IMR-90 (cell line): ENCODE results near the gene GNRH2. TPM values are rescaled to one million over a fixed set of nuclear protein-coding genes. Genes with fewer than 3 reads are reported as not detected.

Source experiments
- ATAC-seq: fragments of 200-7000 bp; cut with Tn5 transposase; 2 replicates; pipeline ENCODE4 v1.9.1; 2020; ENCODE audit warnings: low read depth, mild to moderate bottlenecking, moderate library complexity
- BruUV-seq: library from RNA; stranded (reverse); fragments of 400-500 nt; replicated peaks from 2 replicates; lab custom pipeline; 2021; lab: Mats Ljungman, UMichigan
- CTCF ChIA-PET: fragments of 300-600 bp; formaldehyde crosslinking; extraction: SDS; loops from one replicate; lab custom pipeline; 2021; ENCODE audit warnings: antibody characterized with exemption; lab: Yijun Ruan, JAX
- POLR2A ChIA-PET: fragments of 300-600 bp; sonication (Branson Sonifier 250); formaldehyde crosslinking; loops from one replicate; lab custom pipeline; 2022; ENCODE audit warnings: antibody characterized with exemption; ENCODE audit not compliant: unreplicated experiment; lab: Charles Lee
- DNase-seq: peaks from one replicate; pipeline ENCODE4 v3.0.0; 2013
- H2AFZ ChIP-seq: replicated peaks from 2 replicates; pipeline ENCODE3; 2013; ENCODE audit warnings: low read length, mild to moderate bottlenecking; ENCODE audit not compliant: poor library complexity
- H2AK5ac ChIP-seq: 2 replicates; pipeline ENCODE4 v1.6.1; 2013; ENCODE audit warnings: low read depth, low read length, inconsistent platforms
- H2AK9ac ChIP-seq: replicated peaks from 2 replicates; pipeline ENCODE3; 2013; ENCODE audit warnings: mild to moderate bottlenecking, low read depth, low read length, moderate library complexity; ENCODE audit not compliant: poor library complexity
- H2BK120ac ChIP-seq: 2 replicates; pipeline ENCODE4 v1.6.1; 2013; ENCODE audit warnings: low read depth, low read length, inconsistent platforms
- H2BK15ac ChIP-seq: 3 replicates; pipeline ENCODE4 v1.6.1; 2013; ENCODE audit warnings: low read depth, low read length, inconsistent platforms
- H2BK20ac ChIP-seq: 2 replicates; pipeline ENCODE4 v1.6.1; 2013; ENCODE audit warnings: low read depth, mild to moderate bottlenecking, inconsistent platforms, low read length, moderate library complexity
- H2BK5ac ChIP-seq: 2 replicates; pipeline ENCODE4 v1.6.1; 2013; ENCODE audit warnings: mild to moderate bottlenecking, low read depth, low read length, inconsistent platforms; ENCODE audit not compliant: poor library complexity, severe bottlenecking
- H3K14ac ChIP-seq: replicated peaks from 2 replicates; pipeline ENCODE4 v1.6.1; 2013; ENCODE audit warnings: low read depth, low read length, inconsistent platforms
- H3K18ac ChIP-seq: 2 replicates; pipeline ENCODE4 v1.6.1; 2013; ENCODE audit warnings: low read depth, low read length, control low read depth
- H3K23ac ChIP-seq: 2 replicates; pipeline ENCODE4 v1.6.1; 2013; ENCODE audit warnings: low read depth, low read length, inconsistent platforms
- H3K27ac ChIP-seq: 2 replicates; pipeline ENCODE4 v1.5.1; 2013; ENCODE audit warnings: mild to moderate bottlenecking, control low read depth, low read length; ENCODE audit not compliant: insufficient read depth
- H3K27me3 ChIP-seq: 2 replicates; pipeline ENCODE4 v1.6.1; 2013; ENCODE audit warnings: low read length; ENCODE audit not compliant: control insufficient read depth, insufficient read depth
- H3K36me3 ChIP-seq: 2 replicates; pipeline ENCODE4 v1.6.1; 2013; ENCODE audit warnings: low read length, mixed read lengths; ENCODE audit not compliant: control insufficient read depth, insufficient read depth
- H3K4ac ChIP-seq: 2 replicates; pipeline ENCODE4 v1.6.1; 2013; ENCODE audit warnings: low read depth, low read length, inconsistent platforms
- H3K4me1 ChIP-seq: 2 replicates; pipeline ENCODE4 v1.6.1; 2013; ENCODE audit warnings: low read length, mixed read lengths; ENCODE audit not compliant: control insufficient read depth, insufficient read depth
- H3K4me2 ChIP-seq: 2 replicates; pipeline ENCODE4 v1.6.1; 2013; ENCODE audit warnings: low read depth, mild to moderate bottlenecking, control low read depth, low read length, moderate library complexity
- H3K4me3 ChIP-seq: 2 replicates; pipeline ENCODE4 v1.5.1; 2013; ENCODE audit warnings: low read depth, mild to moderate bottlenecking, control low read depth, low read length, moderate library complexity; ENCODE audit not compliant: insufficient read depth
- H3K56ac ChIP-seq: 2 replicates; pipeline ENCODE4 v1.6.1; 2013; ENCODE audit warnings: low read length, inconsistent platforms; ENCODE audit not compliant: insufficient read depth; ENCODE audit errors: extremely low read depth
- H3K79me1 ChIP-seq, 2 experiments: 2 replicates each; pipeline ENCODE4 v1.6.1; 2013; ENCODE audit warnings: low read length in 2 of 2, inconsistent platforms in 1 of 2, low read depth in 1 of 2
- H3K9ac ChIP-seq: 2 replicates; pipeline ENCODE4 v1.6.1; 2013; ENCODE audit warnings: low read depth, low read length, control low read depth
- H3K9me1 ChIP-seq: 2 replicates; pipeline ENCODE4 v1.6.1; 2013; ENCODE audit warnings: low read length, inconsistent platforms; ENCODE audit not compliant: insufficient read depth
- H3K9me3 ChIP-seq: 2 replicates; pipeline ENCODE4 v1.6.1; 2013; ENCODE audit warnings: low read length; ENCODE audit not compliant: control insufficient read depth, insufficient read depth
- H4K20me1 ChIP-seq: 2 replicates; pipeline ENCODE4 v1.6.1; 2013; ENCODE audit warnings: low read length, inconsistent platforms; ENCODE audit not compliant: insufficient read depth
- H4K5ac ChIP-seq: 2 replicates; pipeline ENCODE4 v1.6.1; 2013; ENCODE audit warnings: mild to moderate bottlenecking, low read depth, low read length, control low read depth
- H4K8ac ChIP-seq, 2 experiments: 2 replicates each; pipeline ENCODE4 v1.6.1; 2013; ENCODE audit warnings: low read depth in 2 of 2, low read length in 2 of 2, control low read depth in 1 of 2, inconsistent platforms in 1 of 2
- H4K91ac ChIP-seq: 2 replicates; pipeline ENCODE4 v1.6.1; 2013; ENCODE audit warnings: low read depth, low read length, inconsistent platforms; ENCODE audit not compliant: insufficient read depth
- BHLHE40 ChIP-seq: fragments of 150-350 bp; IDR thresholded peaks from 2 replicates; pipeline ENCODE4 v1.6.1; 2016; ENCODE audit warnings: mild to moderate bottlenecking, low read depth, low read length
- CEBPB ChIP-seq: IDR thresholded peaks from 2 replicates; pipeline ENCODE4 v1.6.1; 2012; ENCODE audit warnings: low read depth, low read length, improper control_type of control experiment
- FOS ChIP-seq: fragments of 150-350 bp; IDR thresholded peaks from 2 replicates; pipeline ENCODE4 v1.6.1; 2016; ENCODE audit warnings: low read depth, low read length
- MAFK ChIP-seq: IDR thresholded peaks from 2 replicates; pipeline ENCODE4 v1.6.1; 2012; ENCODE audit warnings: low read depth, low read length, improper control_type of control experiment
- MAZ ChIP-seq: IDR thresholded peaks from 2 replicates; pipeline ENCODE4 v1.6.1; 2012; ENCODE audit warnings: low read depth, mild to moderate bottlenecking, low read length, improper control_type of control experiment, moderate library complexity, borderline replicate concordance
- POLR2A ChIP-seq: IDR thresholded peaks from 2 replicates; pipeline ENCODE4 v1.6.1; 2012; ENCODE audit warnings: mild to moderate bottlenecking, low read depth, low read length
- RCOR1 ChIP-seq: IDR thresholded peaks from 2 replicates; pipeline ENCODE4 v1.6.1; 2012; ENCODE audit warnings: mild to moderate bottlenecking, low read length, improper control_type of control experiment; ENCODE audit not compliant: insufficient replicate concordance
- WGBS, 2 experiments: methylation state at CpG; one replicate each; pipeline versions ENCODE4 v1.1.5 to v1.1.7; 2013; ENCODE audit warnings: missing lambda C conversion rate in 2 of 2; ENCODE audit not compliant: insufficient read length in 1 of 2; ENCODE audit errors: extremely low coverage in 2 of 2; 5-methylcytosine and 5-hydroxymethylcytosine counted together
- dilution Hi-C: fragments of 300-500 bp; cut with HindIII; formaldehyde crosslinking; loops from one replicate; pipeline ENCODE4 v1.14.3; 2018; ENCODE audit warnings: low sequenced_read_pairs; ENCODE audit not compliant: unreplicated experiment
- in situ Hi-C: fragments of 300-500 bp; cut with MboI; formaldehyde crosslinking; loops from 3 replicates; pipeline ENCODE4 v1.14.3; 2019; ENCODE audit warnings: low sequenced_read_pairs, inconsistent platforms, mixed read lengths
- intact Hi-C: fragments of 100-400 bp; cut with micrococcal nuclease; formaldehyde crosslinking; loops from 2 replicates; pipeline ENCODE4 v1.10.0; 2022
- polyA plus RNA-seq, 3 experiments: library from polyadenylated mRNA; depleted of rRNA; stranded (reverse); fragments of >200 nt; gene quantifications; 2 replicates each; pipeline ENCODE4 v1.2.3, GENCODE V29; 2012; ENCODE audit warnings: low replicate concordance in 1 of 3
- total RNA-seq: library from RNA; depleted of rRNA; stranded (reverse); fragments of >200 nt; gene quantifications from 2 replicates; pipeline ENCODE4 v1.2.3, GENCODE V29; 2012
- TF ChIP-seq, protein P1 (sequence below): fragments of 150-350 bp; IDR thresholded peaks from 2 replicates; pipeline ENCODE4 v1.6.1; 2016; ENCODE audit warnings: low read depth, mild to moderate bottlenecking, low read length, moderate library complexity, borderline replicate concordance

Gene GNRH2
- total and polyA plus RNA-seq, 2 of the 4 experiments (the other 2 are of a cell fraction): 0.18 to 0.21 TPM

DNA sequence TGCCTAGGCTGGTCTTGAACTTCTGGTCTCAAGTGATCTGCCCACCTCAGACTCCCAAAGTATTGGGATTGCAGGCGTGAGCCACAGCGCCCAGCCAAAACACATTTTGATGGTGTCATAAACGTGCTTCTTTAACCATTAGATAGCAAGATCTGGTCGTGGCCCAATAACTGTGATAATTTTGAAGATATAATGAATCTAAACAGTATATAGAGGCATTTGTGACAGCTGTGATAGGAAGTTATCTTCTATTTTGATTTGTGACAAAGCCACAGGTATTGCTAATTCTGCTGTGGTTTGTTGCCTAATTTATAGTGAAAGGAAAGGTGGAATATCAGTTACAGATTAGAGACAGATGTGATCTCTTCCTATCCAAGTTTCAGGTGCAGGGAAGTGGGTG is 27.3 kb downstream of the GNRH2 start:
- Histone ChIP-seq H3K4me2 (no peak overlapping the region), H2BK15ac (no peak overlapping the region), H3K9ac (no peak overlapping the region), H2BK120ac (no peak overlapping the region), H2BK20ac (no peak overlapping the region), H3K27me3 (peaks cover 30% of the 10 kb centered on the region), H3K4me3 (no peak overlapping the region), H3K56ac (no peak overlapping the region), H4K91ac (no peak overlapping the region), H4K8ac (no peak overlapping the region), H3K27ac (no peak overlapping the region), H3K9me3 (no peaks in the 10 kb centered on the region), H2AK5ac (no peak overlapping the region), H3K18ac (no peak overlapping the region), H2BK5ac (no peak overlapping the region), H3K4ac (no peak overlapping the region), H3K23ac (no peak overlapping the region), H2AFZ (no peak overlapping the region), H2AK9ac (no peak overlapping the region), H3K9me1 (peaks cover 4% of the 10 kb centered on the region; the same call in 1 of the 2 replicates), H3K4me1 (peaks cover 4% of the 10 kb centered on the region), H4K5ac (no peak overlapping the region), H3K14ac (no peak overlapping the region), H3K79me1 (no peaks in the 10 kb centered on the region), H4K20me1 (no peaks in the 10 kb centered on the region), H3K36me3 (no peaks in the 10 kb centered on the region)
- CTCF ChIA-PET: interaction anchor here (0.6 kb wide), 1 partner anchor 17 kb away, joined by 3 read pairs; no protein-coding TSS in a partner anchor
- dilution Hi-C loops (no loop called here), in situ Hi-C loops (no loop called here), intact Hi-C loops (no loop called here)
- no CpG with 5 or more reads among the region's 4 CpGs for WGBS, 2 experiments
- POLR2A ChIA-PET: no interaction called here
- DNase-seq: no peak
- TF ChIP-seq FOS: no peak
- TF ChIP-seq CEBPB: no peak
- TF ChIP-seq, protein P1, sequence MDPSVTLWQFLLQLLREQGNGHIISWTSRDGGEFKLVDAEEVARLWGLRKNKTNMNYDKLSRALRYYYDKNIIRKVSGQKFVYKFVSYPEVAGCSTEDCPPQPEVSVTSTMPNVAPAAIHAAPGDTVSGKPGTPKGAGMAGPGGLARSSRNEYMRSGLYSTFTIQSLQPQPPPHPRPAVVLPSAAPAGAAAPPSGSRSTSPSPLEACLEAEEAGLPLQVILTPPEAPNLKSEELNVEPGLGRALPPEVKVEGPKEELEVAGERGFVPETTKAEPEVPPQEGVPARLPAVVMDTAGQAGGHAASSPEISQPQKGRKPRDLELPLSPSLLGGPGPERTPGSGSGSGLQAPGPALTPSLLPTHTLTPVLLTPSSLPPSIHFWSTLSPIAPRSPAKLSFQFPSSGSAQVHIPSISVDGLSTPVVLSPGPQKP: no peak
- no peak for TF ChIP-seq MAFK
- TF ChIP-seq POLR2A: no peak
- no peak for TF ChIP-seq BHLHE40
- no peak for TF ChIP-seq MAZ
- no peak for TF ChIP-seq RCOR1
- no TSS peak for BruUV-seq
- no peak for ATAC-seq
